GM18505 (cell line): ENCODE measurements around the gene PTK6.

Source experiments
- ATAC-seq: cut with Tn5 transposase; IDR thresholded peaks from one replicate; pipeline ENCODE4 v1.9.1; 2021; ENCODE audit not compliant: unreplicated experiment
- POLR2A ChIP-seq: IDR thresholded peaks from 4 replicates; pipeline ENCODE4 v1.6.1; 2011; ENCODE audit warnings: borderline replicate concordance; ENCODE audit not compliant: insufficient read depth, insufficient read length; ENCODE audit errors: extremely low read depth

Gene PTK6

DNA sequence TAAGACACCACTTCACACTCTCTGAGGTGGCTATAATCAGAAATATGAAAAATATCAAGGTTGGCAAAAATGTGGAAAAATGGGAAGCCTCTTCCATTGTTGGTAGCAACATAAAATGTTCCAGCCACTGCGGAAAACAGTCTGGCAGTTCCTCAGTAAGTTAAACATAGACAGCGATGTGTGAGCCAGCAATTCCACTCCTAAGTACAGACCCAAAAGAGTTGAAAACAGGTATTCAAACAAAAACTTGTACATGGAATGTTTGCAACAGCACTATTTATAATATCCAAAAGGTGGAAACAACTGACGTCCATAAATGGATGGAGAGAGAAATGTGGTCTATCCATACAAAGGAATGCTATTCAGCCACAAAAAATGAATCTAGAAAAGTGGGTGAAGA lies 24.0 kb downstream of the PTK6 start:
- ATAC-seq: no peak
- no peak for TF ChIP-seq POLR2A

DNA sequence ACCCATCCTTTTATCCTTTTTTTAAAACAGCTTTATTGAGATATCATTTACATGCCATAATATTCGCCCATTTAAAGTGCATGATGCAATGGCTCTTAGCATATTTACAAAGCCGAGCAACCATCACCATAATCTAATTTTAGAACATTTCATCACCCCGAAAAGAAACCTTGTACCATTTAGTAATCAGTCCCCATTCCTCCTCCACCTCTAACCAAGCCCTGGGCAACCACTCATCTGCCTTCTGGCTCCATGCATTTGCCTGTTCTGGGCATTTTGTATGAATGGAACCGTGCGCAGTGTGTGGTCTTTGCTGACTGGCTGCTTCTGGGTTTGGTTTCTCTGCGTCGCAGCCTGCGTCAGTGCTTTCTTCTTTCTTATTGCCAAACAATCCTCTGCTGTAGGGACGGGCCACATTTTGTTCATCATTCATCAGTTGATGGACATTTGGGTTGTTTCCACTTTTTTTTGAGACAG lies 28.1 kb downstream of the PTK6 start:
- no peak for TF ChIP-seq POLR2A
- no peak for ATAC-seq

- no peak for ATAC-seq
- no peak for TF ChIP-seq POLR2A
Observed at GRCh38 chr20:63508072-63508768, 29.0 kb downstream of the PTK6 start.

DNA sequence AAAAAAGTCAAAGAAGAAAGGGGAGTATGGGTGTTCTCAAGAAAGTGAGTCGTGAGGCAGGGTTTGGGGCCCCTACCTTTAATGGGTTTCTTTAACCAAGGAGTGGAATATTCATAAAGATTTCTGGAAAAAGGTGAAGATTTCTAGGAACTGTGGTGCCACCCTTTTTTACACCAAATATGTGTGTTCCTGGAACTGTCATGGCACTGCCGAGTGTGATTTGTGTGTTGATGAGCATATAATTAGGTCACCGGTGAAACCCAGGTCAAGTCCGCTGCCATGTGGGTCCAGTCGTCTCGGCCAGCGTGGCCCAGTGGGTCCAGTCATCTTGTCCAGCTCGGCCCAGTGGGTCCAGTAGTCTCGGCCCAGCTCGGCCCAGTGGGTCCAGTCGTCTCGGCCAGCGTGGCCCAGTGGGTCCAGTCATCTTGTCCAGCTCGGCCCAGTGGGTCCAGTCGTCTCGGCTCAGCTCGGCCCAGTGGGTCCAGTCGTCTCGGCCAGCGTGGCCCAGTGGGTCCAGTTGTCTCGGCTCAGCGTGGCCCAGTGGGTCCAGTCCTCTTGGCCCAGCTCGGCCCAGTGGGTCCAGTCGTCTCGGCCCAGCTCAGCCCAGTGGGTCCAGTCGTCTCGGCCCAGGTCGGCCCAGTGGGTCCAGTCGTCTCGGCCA lies 30.0 kb downstream of the PTK6 start:
- TF ChIP-seq POLR2A: no peak
- no peak for ATAC-seq

DNA sequence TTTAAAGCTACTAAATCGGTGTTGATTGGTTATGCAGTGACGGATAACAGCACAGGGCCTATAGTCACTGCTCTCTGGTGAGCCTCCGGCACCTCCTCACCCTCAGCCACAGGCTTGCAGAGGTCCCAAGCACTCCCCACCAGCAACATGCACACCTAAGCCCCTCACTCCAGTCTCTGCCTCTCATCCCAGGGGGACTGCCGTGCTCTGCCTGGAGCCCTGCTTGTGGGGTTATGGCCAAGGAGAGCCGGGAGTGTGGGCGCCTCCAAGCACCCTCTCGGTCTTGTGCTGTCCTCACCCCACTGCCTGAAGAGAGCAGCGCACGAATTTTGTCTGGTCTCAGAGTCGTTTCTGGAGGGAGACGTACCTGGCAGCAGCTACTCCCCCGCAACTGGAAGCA lies 31.5 kb downstream of the PTK6 start:
- no peak for TF ChIP-seq POLR2A
- ATAC-seq: no peak

DNA sequence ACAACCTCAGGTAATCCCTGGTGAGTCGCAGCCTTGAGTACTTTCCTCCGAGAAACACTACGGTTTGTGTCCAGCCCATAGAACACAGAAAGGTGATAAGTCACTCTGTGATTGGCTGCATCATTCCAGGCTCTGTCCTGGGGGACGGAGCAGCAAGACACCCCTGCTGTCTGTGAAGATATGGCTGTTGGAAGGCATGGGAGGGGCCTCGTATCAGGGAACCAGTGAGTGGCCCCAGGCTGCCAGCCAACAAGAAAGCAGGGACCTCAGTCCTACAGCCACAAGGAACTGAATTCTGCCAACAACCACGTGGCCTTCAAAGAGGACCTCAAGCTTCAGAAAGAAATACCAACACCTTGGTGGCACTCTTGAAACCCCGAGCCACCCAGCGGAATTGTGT lies 31.9 kb downstream of the PTK6 start:
- TF ChIP-seq POLR2A: no peak
- ATAC-seq: no peak

DNA sequence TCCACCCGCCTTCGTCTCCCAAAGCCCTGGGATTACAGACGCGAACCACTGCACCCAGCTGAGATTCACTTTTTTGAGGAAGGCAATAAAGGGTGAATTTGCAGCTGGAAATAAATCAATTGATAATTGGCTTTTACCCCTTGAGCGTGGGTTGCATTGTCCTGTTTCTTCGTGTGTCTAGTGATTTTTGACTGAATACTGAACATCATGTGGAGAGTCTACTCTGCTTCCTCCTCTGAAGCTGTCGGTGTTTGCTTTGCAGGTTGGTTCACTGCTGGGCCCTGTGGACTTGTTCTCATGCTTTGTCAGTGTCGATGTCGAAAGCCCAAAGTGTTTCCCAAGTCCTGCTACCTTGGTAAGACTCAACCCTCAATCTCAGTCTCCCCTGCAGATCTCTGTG lies 32.5 kb downstream of the PTK6 start:
- no peak for ATAC-seq
- no peak for TF ChIP-seq POLR2A

- no peak for TF ChIP-seq POLR2A
- no peak for ATAC-seq
Observed at GRCh38 chr20:63503524-63503923, 33.7 kb downstream of the PTK6 start.

- ATAC-seq: no peak
- no peak for TF ChIP-seq POLR2A
Observed at GRCh38 chr20:63502671-63503172, 34.5 kb downstream of the PTK6 start.

DNA sequence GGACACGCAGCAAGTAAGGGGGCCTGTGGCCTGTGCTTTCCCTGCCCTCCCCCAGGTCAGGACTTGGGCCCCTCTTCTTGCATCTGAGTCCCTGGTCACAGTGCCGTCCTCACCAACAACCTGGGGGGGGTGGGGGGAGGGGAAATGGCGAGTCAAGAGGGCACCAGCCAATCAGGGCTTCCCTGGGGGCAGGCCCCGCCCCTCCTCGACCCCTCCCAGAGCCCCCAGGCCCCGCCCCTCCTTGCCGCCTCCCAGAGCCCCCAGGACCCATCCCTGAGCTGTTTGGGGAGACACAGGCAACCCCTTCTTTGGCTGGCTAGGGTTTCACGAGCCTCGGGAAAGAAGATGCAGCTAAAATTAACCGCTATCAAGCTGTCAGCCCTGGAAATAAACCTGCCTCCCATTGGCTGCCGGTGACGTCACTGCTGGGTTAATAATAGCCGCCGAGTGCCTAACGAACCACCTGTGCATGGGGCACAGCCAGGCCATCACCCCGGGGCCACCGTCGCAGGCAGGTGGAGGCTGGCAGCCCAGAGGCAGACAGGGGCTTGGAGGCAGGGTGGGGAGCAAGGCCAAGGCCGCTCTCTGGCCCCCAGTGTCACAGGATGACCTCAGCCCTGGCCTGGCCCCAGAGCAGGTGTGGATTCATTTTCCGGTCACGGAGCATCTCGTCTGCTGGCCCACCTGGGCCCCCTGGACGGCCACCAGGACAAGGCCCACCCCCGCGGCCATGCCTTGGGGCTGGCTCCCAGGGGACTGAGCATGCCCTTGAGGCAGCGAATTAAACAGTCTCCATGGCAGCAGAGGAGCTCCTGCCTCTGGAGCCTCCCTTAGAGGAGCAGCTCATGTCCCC lies 35.1 kb downstream of the PTK6 start:
- TF ChIP-seq POLR2A: no peak
- no peak for ATAC-seq

GRCh38 chr20:63500902-63501817 lies 36.0 kb downstream of the PTK6 start:
- no peak for TF ChIP-seq POLR2A
- ATAC-seq: no peak

GRCh38 chr20:63500151-63500901 lies 36.9 kb downstream of the PTK6 start:
- no peak for TF ChIP-seq POLR2A
- ATAC-seq: no peak
